22Rv1 (cell line): Measurements from ENCODE around the gene QKI.

Experiments
- ZFX ChIP-seq: fragments of 450-650 bp; IDR thresholded peaks from 2 replicates; pipeline ENCODE4 v1.6.1; 2017; ENCODE audit warnings: antibody characterized with exemption, borderline replicate concordance
- TF ChIP-seq, protein P1 (sequence below): fragments of 450-650 bp; IDR thresholded peaks from 2 replicates; pipeline ENCODE4 v1.5.1; 2017; ENCODE audit warnings: mild to moderate bottlenecking

DNA sequence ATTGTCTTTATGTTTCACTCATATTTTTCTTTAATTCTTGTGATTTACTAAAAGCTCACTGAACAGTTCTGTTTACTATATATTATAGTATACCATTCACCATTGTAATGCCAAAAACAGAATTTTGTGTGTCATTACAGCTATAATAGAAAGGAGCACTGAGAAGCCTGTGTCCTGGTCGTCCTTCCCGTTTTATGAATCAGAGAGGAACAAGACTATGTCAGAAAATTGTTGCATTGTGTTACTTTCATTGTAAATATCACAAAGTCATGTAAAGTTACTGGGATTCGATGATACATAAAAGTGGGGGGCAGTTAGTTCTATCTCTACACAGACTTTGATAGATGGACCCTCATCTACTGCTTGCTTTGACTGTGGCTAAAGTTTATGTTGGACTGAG lies 145.1 kb downstream of the QKI start:
- TF ChIP-seq, protein P1, sequence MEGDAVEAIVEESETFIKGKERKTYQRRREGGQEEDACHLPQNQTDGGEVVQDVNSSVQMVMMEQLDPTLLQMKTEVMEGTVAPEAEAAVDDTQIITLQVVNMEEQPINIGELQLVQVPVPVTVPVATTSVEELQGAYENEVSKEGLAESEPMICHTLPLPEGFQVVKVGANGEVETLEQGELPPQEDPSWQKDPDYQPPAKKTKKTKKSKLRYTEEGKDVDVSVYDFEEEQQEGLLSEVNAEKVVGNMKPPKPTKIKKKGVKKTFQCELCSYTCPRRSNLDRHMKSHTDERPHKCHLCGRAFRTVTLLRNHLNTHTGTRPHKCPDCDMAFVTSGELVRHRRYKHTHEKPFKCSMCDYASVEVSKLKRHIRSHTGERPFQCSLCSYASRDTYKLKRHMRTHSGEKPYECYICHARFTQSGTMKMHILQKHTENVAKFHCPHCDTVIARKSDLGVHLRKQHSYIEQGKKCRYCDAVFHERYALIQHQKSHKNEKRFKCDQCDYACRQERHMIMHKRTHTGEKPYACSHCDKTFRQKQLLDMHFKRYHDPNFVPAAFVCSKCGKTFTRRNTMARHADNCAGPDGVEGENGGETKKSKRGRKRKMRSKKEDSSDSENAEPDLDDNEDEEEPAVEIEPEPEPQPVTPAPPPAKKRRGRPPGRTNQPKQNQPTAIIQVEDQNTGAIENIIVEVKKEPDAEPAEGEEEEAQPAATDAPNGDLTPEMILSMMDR, result no peak
- no peak for TF ChIP-seq ZFX
